H1 (cell line): ENCODE measurements around the gene TM4SF1. TPM values are rescaled to one million over a fixed set of nuclear protein-coding genes. Genes with fewer than 3 reads are reported as not detected.

Source experiments
- CTCF ChIA-PET: fragments of 300-600 bp; sonication (Branson Sonifier 250); formaldehyde crosslinking; loops from one replicate; lab custom pipeline; 2021; ENCODE audit not compliant: partially characterized antibody; lab: Charles Lee
- POLR2A ChIA-PET: fragments of 300-600 bp; sonication (Branson Sonifier 250); formaldehyde crosslinking; loops from one replicate; lab custom pipeline; 2021; ENCODE audit warnings: inconsistent platforms; ENCODE audit not compliant: partially characterized antibody; lab: Charles Lee
- DNase-seq, 2 experiments: peaks; one replicate each; pipeline versions ENCODE4 v3.0.0 to v3.0.0-alpha.2; 2010 to 2022; ENCODE audit warnings: low spot score in 2 of 2, low read depth in 1 of 2, mixed read lengths in 1 of 2
- FAIRE-seq: peaks from 2 replicates; lab custom pipeline; 2011; peaks lifted over from hg19 to GRCh38; lab: Jason Lieb, UNC
- H2AFZ ChIP-seq: 2 replicates; pipeline ENCODE4 v1.8.1; 2012; ENCODE audit warnings: low read length, inconsistent platforms
- H2AK5ac ChIP-seq: 2 replicates; pipeline ENCODE4 v1.6.1; 2013; ENCODE audit warnings: low read depth, low read length
- H2BK120ac ChIP-seq: replicated peaks from 2 replicates; pipeline ENCODE3; 2013; ENCODE audit warnings: low read depth, low read length, inconsistent platforms
- H2BK12ac ChIP-seq: 2 replicates; pipeline ENCODE4 v1.6.1; 2013; ENCODE audit warnings: low read depth, low read length
- H2BK15ac ChIP-seq: 2 replicates; pipeline ENCODE4 v1.6.1; 2013; ENCODE audit warnings: low read length
- H2BK20ac ChIP-seq: 2 replicates; pipeline ENCODE4 v1.6.1; 2013; ENCODE audit warnings: low read length
- H2BK5ac ChIP-seq: 2 replicates; pipeline ENCODE4 v1.6.1; 2013; ENCODE audit warnings: low read depth, low read length
- H3K14ac ChIP-seq: 2 replicates; pipeline ENCODE4 v1.6.1; 2013; ENCODE audit warnings: inconsistent platforms; ENCODE audit not compliant: insufficient read length
- H3K18ac ChIP-seq: 2 replicates; pipeline ENCODE4 v1.6.1; 2013; ENCODE audit warnings: low read length; ENCODE audit errors: extremely low read depth
- H3K23ac ChIP-seq: 2 replicates; pipeline ENCODE4 v1.6.1; 2013; ENCODE audit warnings: inconsistent platforms; ENCODE audit not compliant: insufficient read length
- H3K23me2 ChIP-seq: 2 replicates; pipeline ENCODE4 v1.6.1; 2013; ENCODE audit warnings: low read depth, low read length
- H3K27ac ChIP-seq: 2 replicates; pipeline ENCODE4 v1.6.1; 2011; ENCODE audit warnings: low read depth, low read length, inconsistent platforms
- H3K27me3 ChIP-seq, 4 experiments: replicated peaks in 1 of 4; 1 replicate in 1 of 4; 2 replicates in 3 of 4; pipeline versions ENCODE4 v1.6.1 to v1.8.1; 2011 to 2013; ENCODE audit warnings: low read length in 3 of 4, mild to moderate bottlenecking in 3 of 4, inconsistent platforms in 2 of 4, mixed read lengths in 2 of 4, moderate library complexity in 1 of 4; ENCODE audit not compliant: control insufficient read depth in 3 of 4, insufficient read depth in 3 of 4; ENCODE audit errors: extremely low read depth in 1 of 4
- H3K36me3 ChIP-seq, 4 experiments: 2 replicates each; pipeline versions ENCODE4 v1.6.1 to v1.8.1; 2011 to 2013; ENCODE audit warnings: mild to moderate bottlenecking in 4 of 4, low read length in 3 of 4, moderate library complexity in 2 of 4, control low read depth in 1 of 4, inconsistent platforms in 1 of 4; ENCODE audit not compliant: insufficient read depth in 4 of 4, control insufficient read depth in 2 of 4
- H3K4ac ChIP-seq: replicated peaks from 2 replicates; pipeline ENCODE3; 2013; ENCODE audit warnings: low read length, low read depth, mixed read lengths, inconsistent platforms; ENCODE audit not compliant: insufficient read length
- H3K4me1 ChIP-seq, 4 experiments: replicated peaks in 1 of 4; 1 replicate in 1 of 4; 2 replicates in 3 of 4; pipeline versions ENCODE4 v1.6.1 to v1.8.1; 2011 to 2013; ENCODE audit warnings: low read length in 3 of 4, inconsistent platforms in 2 of 4, mixed read lengths in 1 of 4; ENCODE audit not compliant: insufficient read depth in 4 of 4, control insufficient read depth in 3 of 4
- H3K4me2 ChIP-seq, 2 experiments: 2 replicates each; pipeline versions ENCODE4 v1.6.1 to v1.8.1; 2011 to 2013; ENCODE audit warnings: low read depth in 2 of 2, low read length in 2 of 2, control low read depth in 1 of 2, inconsistent platforms in 1 of 2, mild to moderate bottlenecking in 1 of 2; ENCODE audit not compliant: insufficient read depth in 1 of 2
- H3K4me3 ChIP-seq, 4 experiments: fragments of 200-600, 300-600 bp in 1 of 4; sonication (generic), shearing (Covaris generic), sonication (Bioruptor Twin) in 1 of 4; 2 replicates each; pipeline versions ENCODE4 v1.5.1 to v1.8.1; 2011 to 2016; ENCODE audit warnings: low read length in 4 of 4, low read depth in 3 of 4, control low read depth in 2 of 4, inconsistent platforms in 2 of 4, mild to moderate bottlenecking in 2 of 4, mixed read lengths in 1 of 4, moderate library complexity in 1 of 4; ENCODE audit not compliant: insufficient read depth in 2 of 4; ENCODE audit errors: extremely low read depth in 1 of 4
- H3K56ac ChIP-seq: replicated peaks from 2 replicates; pipeline ENCODE3; 2013; ENCODE audit warnings: low read depth, mild to moderate bottlenecking, mixed read lengths, low read length, inconsistent platforms; ENCODE audit not compliant: insufficient read length
- H3K79me1 ChIP-seq: 2 replicates; pipeline ENCODE4 v1.6.1; 2013; ENCODE audit warnings: low read depth, low read length, control low read depth
- H3K79me2 ChIP-seq, 2 experiments: 2 replicates each; pipeline versions ENCODE4 v1.6.1 to v1.8.1; 2012 to 2013; ENCODE audit warnings: low read length in 2 of 2, mild to moderate bottlenecking in 2 of 2, inconsistent platforms in 1 of 2; ENCODE audit not compliant: insufficient read depth in 2 of 2, control insufficient read depth in 1 of 2
- H3K9ac ChIP-seq, 4 experiments: replicated peaks in 1 of 4; 1 replicate in 1 of 4; 2 replicates in 3 of 4; pipeline versions ENCODE4 v1.6.1 to v1.8.1; 2011 to 2013; ENCODE audit warnings: low read depth in 3 of 4, low read length in 3 of 4, control low read depth in 2 of 4, mild to moderate bottlenecking in 2 of 4, moderate library complexity in 2 of 4, inconsistent platforms in 1 of 4; ENCODE audit errors: extremely low read depth in 1 of 4
- H3K9me3 ChIP-seq, 2 experiments: 2 replicates each; pipeline versions ENCODE4 v1.6.1 to v1.8.1; 2012 to 2013; ENCODE audit warnings: mild to moderate bottlenecking in 2 of 2, moderate library complexity in 2 of 2, control low read depth in 1 of 2, inconsistent platforms in 1 of 2, low read depth in 1 of 2, low read length in 1 of 2, mixed read lengths in 1 of 2; ENCODE audit not compliant: insufficient read depth in 2 of 2
- H4K20me1 ChIP-seq, 2 experiments: replicated peaks in 1 of 2; 2 replicates each; pipeline versions ENCODE3 to v1.8.1; 2011 to 2013; ENCODE audit warnings: inconsistent platforms in 2 of 2, low read length in 2 of 2, mild to moderate bottlenecking in 1 of 2; ENCODE audit not compliant: insufficient read depth in 2 of 2, control insufficient read depth in 1 of 2
- H4K5ac ChIP-seq: 2 replicates; pipeline ENCODE4 v1.6.1; 2013; ENCODE audit warnings: low read length, low read depth, mixed read lengths, inconsistent platforms; ENCODE audit not compliant: insufficient read length
- H4K8ac ChIP-seq: 2 replicates; pipeline ENCODE4 v1.8.0; 2013; ENCODE audit warnings: mild to moderate bottlenecking, moderate library complexity, low read length, inconsistent platforms; ENCODE audit not compliant: insufficient read depth; ENCODE audit errors: extremely low read depth
- H4K91ac ChIP-seq: replicated peaks from 2 replicates; pipeline ENCODE3; 2013; ENCODE audit warnings: low read length, mixed read lengths, inconsistent platforms; ENCODE audit not compliant: insufficient read length
- ASH2L ChIP-seq: fragments of 200-600, 300-600 bp; sonication (generic); IDR thresholded peaks from one replicate; pipeline ENCODE4 v1.7.1; 2017; ENCODE audit warnings: low read length
- BACH1 ChIP-seq: IDR thresholded peaks from 2 replicates; pipeline ENCODE4 v1.6.1; 2012; ENCODE audit warnings: low read length, improper control_type of control experiment
- BRCA1 ChIP-seq: IDR thresholded peaks from 2 replicates; pipeline ENCODE4 v1.6.1; 2012; ENCODE audit warnings: low read depth, low read length, improper control_type of control experiment
- E2F6 ChIP-seq: IDR thresholded peaks from 2 replicates; pipeline ENCODE4 v1.6.1; 2012; ENCODE audit warnings: inconsistent platforms
- EZH2 ChIP-seq: fragments of 200-600 bp; sonication (generic); IDR thresholded peaks from 2 replicates; pipeline ENCODE4 v1.7.1; 2012; ENCODE audit warnings: low read depth, mild to moderate bottlenecking, moderate library complexity, low read length, inconsistent platforms; ENCODE audit not compliant: severe bottlenecking
- JUND ChIP-seq: IDR thresholded peaks from 2 replicates; pipeline ENCODE4 v1.6.1; 2011; ENCODE audit warnings: mild to moderate bottlenecking, improper control_type of control experiment, low read length
- MAFK ChIP-seq: IDR thresholded peaks from 2 replicates; pipeline ENCODE4 v1.6.1; 2012; ENCODE audit warnings: low read depth, mild to moderate bottlenecking, improper control_type of control experiment, low read length
- MAX ChIP-seq: IDR thresholded peaks from 2 replicates; pipeline ENCODE4 v1.6.1; 2012; ENCODE audit warnings: inconsistent platforms
- POLR2A ChIP-seq, 2 experiments: IDR thresholded peaks; 1 replicate in 1 of 2; 2 replicates in 1 of 2; pipeline ENCODE4 v1.6.1; 2011; ENCODE audit warnings: low read depth in 2 of 2, low read length in 2 of 2, mild to moderate bottlenecking in 2 of 2; ENCODE audit errors: control extremely low read depth in 1 of 2
- POLR2AphosphoS5 ChIP-seq: IDR thresholded peaks from 2 replicates; pipeline ENCODE4 v1.6.1; 2011; ENCODE audit warnings: low read depth, low read length
- RFX5 ChIP-seq: IDR thresholded peaks from 2 replicates; pipeline ENCODE4 v1.6.1; 2011; ENCODE audit warnings: low read depth, low read length, improper control_type of control experiment, borderline replicate concordance
- SIX5 ChIP-seq: IDR thresholded peaks from 2 replicates; pipeline ENCODE4 v1.6.1; 2011; ENCODE audit warnings: mild to moderate bottlenecking, low read depth, low read length
- SRF ChIP-seq: IDR thresholded peaks from 2 replicates; pipeline ENCODE4 v1.6.1; 2011; ENCODE audit warnings: mild to moderate bottlenecking, low read depth, low read length, moderate library complexity
- TAF1 ChIP-seq: IDR thresholded peaks from 2 replicates; pipeline ENCODE4 v1.6.1; 2011; ENCODE audit warnings: mild to moderate bottlenecking, low read depth, low read length
- TBP ChIP-seq: IDR thresholded peaks from 2 replicates; pipeline ENCODE4 v1.6.1; 2011; ENCODE audit warnings: low read depth, low read length, improper control_type of control experiment
- TEAD4 ChIP-seq: IDR thresholded peaks from 2 replicates; pipeline ENCODE4 v1.6.1; 2012; ENCODE audit warnings: low read depth, low read length, inconsistent platforms, mixed read lengths
- WGBS, 2 experiments: shearing (Covaris generic) in 1 of 2; methylation state at CpG; one replicate each; pipeline versions ENCODE4 v1.1.6 to v1.1.7; 2013 to 2015; ENCODE audit warnings: low lambda C conversion rate in 2 of 2, mixed read lengths in 2 of 2, inconsistent platforms in 1 of 2, low coverage in 1 of 2, missing lambda C conversion rate in 1 of 2; ENCODE audit not compliant: insufficient replicate concordance in 2 of 2, insufficient coverage in 1 of 2, insufficient read length in 1 of 2; ENCODE audit errors: extremely low coverage in 1 of 2, missing lambda C conversion rate in 1 of 2; 5-methylcytosine and 5-hydroxymethylcytosine counted together
- polyA plus RNA-seq, 7 experiments: library from polyadenylated mRNA; depleted of rRNA in 3 of 7; stranded (reverse) in 5 of 7; unstranded in 2 of 7; fragments of >200 nt in 5 of 7; fragments of 200-250 nt in 2 of 7; gene quantifications; 1 replicate in 5 of 7; 2 replicates in 1 of 7; 4 replicates in 1 of 7; pipeline versions ENCODE4 v1.2.1 to v1.2.3, GENCODE V29; 2011 to 2013; ENCODE audit warnings: missing spikeins in 2 of 7, mixed read lengths in 2 of 7
- total RNA-seq: library from RNA; stranded (reverse); fragmentation: NEBNext Ultra II Directional; extraction: Animal tissue kit (Norgen Biotek cat#: 25700); gene quantifications from 2 replicates; pipeline ENCODE4 v1.2.1, GENCODE V29; 2021

Gene TM4SF1
- total and polyA plus RNA-seq, 2 of the 8 experiments (the other 6 are each of a cell fraction or from before 2014, with no cell fraction given) = 0.26 to 1.3 TPM

GRCh38 chr3:149417174-149417573 is 39.7 kb upstream of the TM4SF1 start:
- Histone ChIP-seq H2BK12ac (no peak overlapping the region), H3K27ac (no peak overlapping the region), H3K4me3 (no peak overlapping the region)
- TF ChIP-seq SRF = no peak
- TF ChIP-seq SIX5 = no peak
- no peak for TF ChIP-seq POLR2A (IDR thresholded peaks at IDR 0.05; ENCODE audit: control extremely low read depth in 1 of 2, low read depth in 2 of 2, low read length in 2 of 2)
- no peak for TF ChIP-seq EZH2
- no peak for TF ChIP-seq ASH2L
- no peak for TF ChIP-seq BACH1
- TF ChIP-seq POLR2AphosphoS5 = no peak
- TF ChIP-seq E2F6 = no peak
- no peak for TF ChIP-seq TBP
- TF ChIP-seq RFX5 = no peak
- no peak for TF ChIP-seq BRCA1
- no peak for TF ChIP-seq TAF1
- TF ChIP-seq TEAD4 = no peak
- no peak for TF ChIP-seq MAX
- no peak for TF ChIP-seq MAFK
- no peak for TF ChIP-seq JUND

More at GRCh38 chr3:149417174-149417573, 39.7 kb upstream of the TM4SF1 start:
- 96% methylated on average over 3 of the region's 3 CpGs; no CpG with 5 or more reads in 1 of the 2 experiments for WGBS, 2 experiments
- Histone ChIP-seq H3K4ac (no peak overlapping the region), H2AFZ (no peak overlapping the region), H3K23me2 (no peaks in the 10 kb centered on the region), H3K14ac (no peak overlapping the region), H2BK5ac (no peak overlapping the region), H4K20me1 (no peaks in the 10 kb centered on the region), H3K36me3 (no peaks in the 10 kb centered on the region), H3K23ac (no peak overlapping the region), H2BK15ac (no peak overlapping the region), H3K4me2 (no peak overlapping the region), H2BK120ac (no peak overlapping the region), H3K18ac (no peak overlapping the region), H2BK20ac (no peak overlapping the region), H3K79me2 (no peaks in the 10 kb centered on the region), H3K27me3 (no peaks in the 10 kb centered on the region), H3K79me1 (no peaks in the 10 kb centered on the region), H3K9me3 (no peaks in the 10 kb centered on the region), H3K4me1 (no peaks in the 10 kb centered on the region), H3K56ac (no peak overlapping the region), H4K8ac (no peak overlapping the region), H2AK5ac (no peak overlapping the region), H4K91ac (no peak overlapping the region), H3K9ac (no peak overlapping the region), H4K5ac (no peak overlapping the region)
- DNase-seq (no peak), FAIRE-seq (no peak)
- CTCF ChIA-PET = interaction anchor here (1.0 to 1.3 kb wide), 2 partner anchors 125 to 391 kb away, joined by 3 read pairs; no protein-coding TSS in a partner anchor
- POLR2A ChIA-PET = no interaction called here
